HT-29 (cell line): ENCODE results near the gene C15orf39. TPM values are rescaled to one million over a fixed set of nuclear protein-coding genes. Genes with fewer than 3 reads are reported as not detected.

Experiments
- DNase-seq: peaks from one replicate; pipeline ENCODE4 v3.0.0-alpha.2; 2015; ENCODE audit warnings: low spot score
- total RNA-seq: library from RNA; depleted of rRNA; stranded (reverse); fragments of >200 nt; shearing (Covaris generic); gene quantifications from 2 replicates; pipeline ENCODE4 v1.2.3, GENCODE V29; 2014

Gene C15orf39
- total RNA-seq, 1 experiment from 2014 or later = 76.6 TPM

DNA sequence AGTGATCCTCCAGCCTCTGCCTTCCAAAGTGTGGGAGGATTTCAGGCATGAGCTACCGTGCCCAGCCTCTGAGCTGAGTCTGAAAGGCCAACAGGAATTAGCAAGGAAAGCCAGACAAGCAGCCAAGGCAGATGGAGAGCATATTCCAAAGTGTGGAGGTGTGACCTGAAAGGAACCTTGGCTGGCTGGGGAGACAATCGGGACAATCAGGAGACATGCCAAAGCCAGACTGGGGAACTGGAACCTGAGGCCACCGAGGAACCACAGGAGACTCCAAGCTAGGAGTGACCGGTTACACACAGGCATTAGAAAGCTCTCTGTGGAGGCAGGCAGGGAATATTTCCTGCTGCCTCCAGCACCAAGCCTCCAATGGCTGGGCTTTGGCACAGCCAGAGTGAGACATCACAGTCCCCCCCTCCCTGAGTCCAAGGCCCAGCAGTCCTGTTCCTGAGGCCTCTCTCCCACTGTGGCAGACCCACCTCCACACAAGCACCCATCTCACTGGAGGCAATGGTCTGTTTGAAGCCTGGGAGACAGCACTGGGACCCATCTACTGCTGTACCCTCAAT is 4.5 kb upstream of the C15orf39 start:
- DNase-seq = no peak

DNA sequence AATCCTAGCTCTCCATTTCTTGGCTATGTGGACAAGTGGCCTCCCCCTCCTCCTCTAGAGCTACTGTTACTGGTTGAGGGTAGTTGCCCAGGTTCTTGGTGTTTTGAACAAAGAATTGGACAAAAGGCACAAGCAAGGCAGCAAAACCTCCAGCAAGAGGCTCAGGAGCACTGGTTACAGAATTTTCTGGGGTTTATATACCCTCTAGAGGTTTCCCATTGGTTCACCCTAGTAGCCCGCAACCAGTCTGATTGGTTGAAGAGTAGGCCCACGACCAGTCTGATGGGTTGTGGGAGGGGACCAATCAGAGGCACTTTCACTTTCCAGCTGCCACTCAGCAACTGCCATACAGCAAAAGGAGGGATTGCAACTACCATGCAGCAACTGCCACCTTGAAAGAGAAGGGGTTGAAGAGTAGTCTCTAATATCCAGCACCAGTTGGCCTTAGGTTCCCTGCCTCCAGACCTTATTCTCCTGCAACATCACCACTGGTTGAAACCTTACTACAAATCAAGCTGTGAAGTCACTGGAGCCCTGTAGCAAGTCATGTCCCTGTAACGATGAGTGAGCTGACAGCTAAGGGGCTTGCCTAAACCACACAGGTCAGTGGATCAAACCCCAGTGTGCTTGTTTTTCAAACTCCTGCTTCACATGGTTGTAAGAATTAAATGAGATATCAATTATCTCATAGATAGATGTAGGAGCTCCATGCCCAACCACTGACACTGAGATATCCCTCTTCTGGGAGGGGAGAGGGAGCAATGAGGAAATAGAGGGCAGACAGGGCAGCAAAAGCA is 2.9 kb upstream of the C15orf39 start:
- peak; percentile 75 for DNase-seq

DNA sequence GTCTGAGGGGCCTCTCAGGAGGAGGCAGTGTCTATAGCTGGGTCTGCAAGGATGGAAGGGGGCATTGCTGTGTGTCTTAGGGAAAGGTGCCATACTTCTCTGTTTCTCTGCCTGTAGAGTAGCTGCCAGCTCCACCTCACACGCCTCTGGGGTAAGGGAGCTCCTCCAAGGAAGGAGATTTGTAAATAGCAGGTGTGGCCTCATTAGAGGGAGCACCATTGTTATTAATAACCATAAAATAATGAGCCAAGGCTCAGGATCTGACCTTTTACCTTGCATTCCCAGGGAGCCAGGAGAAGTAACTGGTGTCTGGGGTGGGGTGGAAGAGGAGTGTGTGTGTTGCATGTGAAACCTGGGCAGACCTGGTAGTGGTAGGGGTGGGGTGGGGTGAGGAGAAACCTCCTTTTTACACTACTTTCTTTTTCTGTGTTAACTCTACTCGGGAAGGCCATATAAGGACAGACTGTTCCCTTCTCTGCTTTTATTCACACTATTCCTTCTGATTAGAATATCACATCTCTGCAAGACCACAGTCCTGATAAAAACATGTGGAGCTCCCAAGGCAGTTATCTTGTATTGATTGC is 2.2 kb upstream of the C15orf39 start:
- no peak for DNase-seq

DNA sequence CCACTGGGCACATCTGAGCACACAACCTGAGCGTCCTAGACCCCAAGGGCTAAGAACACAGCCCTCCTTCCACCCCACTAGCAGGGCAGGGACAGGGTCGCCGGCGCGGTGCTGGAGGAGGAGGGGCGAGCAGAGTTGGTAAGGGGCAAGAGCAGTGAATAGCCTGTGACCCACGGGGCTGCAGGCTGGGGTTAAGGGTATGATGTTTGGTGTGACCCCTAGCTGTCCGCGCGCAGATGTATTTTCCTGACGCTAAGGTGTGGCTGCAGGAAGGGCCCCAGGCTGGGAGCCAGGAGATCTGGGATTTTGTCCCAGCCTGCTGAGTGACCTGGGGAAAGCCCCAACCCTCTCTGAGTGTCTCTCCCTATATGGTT is 1.3 kb upstream of the C15orf39 start:
- no peak for DNase-seq

DNA sequence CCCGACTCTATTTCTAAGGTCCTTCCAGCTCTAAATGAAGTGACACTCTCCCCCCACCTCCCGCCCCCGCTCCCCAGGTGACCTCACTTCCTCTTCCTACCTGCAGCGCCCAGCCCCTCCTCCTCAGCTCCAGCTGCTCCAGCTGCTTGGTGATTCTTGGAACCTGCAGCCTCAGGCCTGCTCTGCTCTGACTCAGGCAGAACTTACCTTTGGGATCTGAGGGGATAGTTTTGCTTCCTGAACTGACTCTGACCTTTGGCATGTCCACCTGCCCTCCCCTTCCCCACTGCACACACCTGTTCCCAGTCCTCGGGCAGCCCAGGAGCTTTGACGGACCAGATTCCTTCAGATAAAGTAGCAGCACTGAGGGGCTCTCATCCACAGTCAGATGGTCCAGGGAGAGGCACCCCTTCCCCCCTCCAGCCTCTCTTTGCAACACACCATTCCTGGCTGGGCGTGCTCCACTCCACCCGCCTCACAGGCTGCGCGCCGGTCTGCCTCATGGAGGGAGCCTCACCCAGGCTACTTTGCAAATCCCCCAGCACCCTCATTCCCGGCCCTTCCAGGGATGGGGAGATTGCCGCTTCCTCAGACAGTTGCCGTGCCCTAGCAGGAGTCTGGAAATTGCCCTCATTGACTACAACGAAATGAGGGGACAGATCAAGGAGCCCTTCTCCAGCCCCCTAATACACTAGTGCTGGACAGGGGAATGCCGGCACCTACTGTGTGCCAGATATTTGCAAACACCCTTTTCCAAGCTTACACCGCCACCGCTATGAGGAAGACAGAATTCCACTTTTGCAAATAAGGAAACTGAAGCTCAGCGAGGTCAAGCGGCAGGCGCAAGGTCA is 692 bp upstream of the C15orf39 start:
- DNase-seq = peak; percentile 89

DNA sequence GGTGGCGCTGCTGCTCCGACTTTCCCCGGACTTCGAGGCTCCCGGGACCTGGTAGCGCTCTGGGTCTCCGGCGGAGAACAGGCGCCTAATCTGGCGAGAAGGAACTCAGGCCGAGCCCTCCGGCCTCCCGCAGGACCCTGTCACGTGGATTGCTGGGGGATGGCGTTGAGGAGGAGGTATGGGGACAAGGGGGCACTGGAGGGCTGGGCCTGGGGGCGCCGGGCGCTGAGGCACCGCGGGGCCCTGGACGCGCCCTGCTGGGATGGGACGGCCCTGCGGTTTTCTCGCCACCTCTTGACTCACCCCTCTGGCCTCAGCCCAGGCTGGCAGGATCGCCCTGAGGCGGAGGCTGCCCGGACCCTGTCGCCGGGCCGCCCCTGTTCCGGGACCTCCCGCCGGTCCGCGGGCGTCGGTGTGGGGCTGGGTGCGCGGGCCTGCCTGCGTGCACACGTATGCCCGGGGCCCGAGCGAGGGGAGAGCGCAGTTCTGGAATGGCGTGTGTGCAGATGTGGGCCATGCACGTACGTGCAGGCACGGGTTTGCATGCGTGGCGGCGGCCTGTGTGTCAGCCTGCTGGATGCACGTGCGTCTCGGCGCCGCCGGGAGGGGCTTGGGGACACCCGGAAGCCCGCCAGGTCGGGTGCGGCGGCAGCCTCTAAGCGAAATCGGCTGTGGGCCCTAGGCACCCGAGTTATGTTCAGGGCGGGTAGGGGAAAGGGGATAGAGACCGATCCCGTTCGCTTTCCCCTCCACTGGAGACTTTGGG is 752 bp downstream of the C15orf39 start:
- peak; percentile 74 for DNase-seq

DNA sequence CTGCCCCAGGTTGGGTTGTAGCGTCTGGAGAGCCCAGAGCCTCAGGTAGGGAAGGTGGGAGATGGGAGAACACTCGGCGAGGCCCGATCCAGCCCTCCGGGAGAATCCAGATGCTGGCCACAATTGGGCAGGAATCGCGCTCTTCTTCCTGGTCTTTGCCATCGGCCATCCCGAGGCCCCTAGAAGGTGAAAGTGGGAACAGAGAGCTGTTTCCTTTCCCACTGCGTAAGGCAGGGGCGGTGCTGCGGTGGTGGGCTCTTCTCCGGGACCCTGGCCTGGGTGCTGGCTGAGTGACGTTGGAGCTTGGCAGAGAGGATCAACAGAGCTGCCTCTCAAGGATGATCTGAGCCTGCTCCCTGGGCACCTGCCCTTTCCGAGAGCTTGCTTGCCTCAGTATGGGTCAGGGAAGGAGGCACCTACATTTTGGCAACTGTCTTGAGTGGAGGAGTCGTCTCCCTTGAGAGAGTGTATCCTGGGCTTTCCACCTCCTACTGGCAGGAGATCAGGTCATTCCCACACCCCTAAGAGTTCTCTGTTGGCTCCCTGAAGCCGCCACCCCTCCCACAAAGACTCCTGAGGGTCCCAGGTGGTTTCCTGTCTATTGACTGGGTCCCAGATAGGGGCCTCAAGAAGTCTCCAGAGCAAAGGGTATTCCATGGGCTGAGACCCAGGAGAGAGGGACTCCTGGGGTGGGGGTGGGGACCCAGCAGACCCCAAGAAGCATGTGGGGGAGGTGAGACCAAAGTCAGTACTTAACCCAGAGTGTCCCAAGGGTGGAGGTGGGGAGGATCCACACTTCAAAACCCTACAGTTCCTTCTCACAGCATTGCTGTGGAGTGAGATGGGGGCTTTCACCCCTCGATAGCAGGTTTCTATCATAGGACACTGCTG is 1.6 kb downstream of the C15orf39 start:
- DNase-seq = no peak

DNA sequence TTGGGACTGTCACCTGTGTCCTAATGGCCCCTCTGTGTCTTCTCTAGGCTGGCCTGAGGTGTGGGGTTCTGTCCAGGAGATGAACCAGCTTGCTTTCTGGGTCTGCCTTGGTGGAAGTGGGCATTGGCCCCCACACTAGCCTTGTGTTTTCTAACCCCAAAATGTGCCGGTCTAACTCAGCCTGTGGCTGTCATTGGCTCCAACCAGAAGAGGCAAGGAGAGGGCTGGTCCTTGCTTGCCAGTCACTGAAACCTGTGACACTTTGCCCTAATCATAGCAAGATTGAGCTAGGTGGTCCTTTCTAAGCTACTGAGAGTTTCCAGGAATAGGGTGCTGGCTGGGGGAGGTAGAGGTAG is 2.2 kb downstream of the C15orf39 start:
- DNase-seq = peak; percentile 27

DNA sequence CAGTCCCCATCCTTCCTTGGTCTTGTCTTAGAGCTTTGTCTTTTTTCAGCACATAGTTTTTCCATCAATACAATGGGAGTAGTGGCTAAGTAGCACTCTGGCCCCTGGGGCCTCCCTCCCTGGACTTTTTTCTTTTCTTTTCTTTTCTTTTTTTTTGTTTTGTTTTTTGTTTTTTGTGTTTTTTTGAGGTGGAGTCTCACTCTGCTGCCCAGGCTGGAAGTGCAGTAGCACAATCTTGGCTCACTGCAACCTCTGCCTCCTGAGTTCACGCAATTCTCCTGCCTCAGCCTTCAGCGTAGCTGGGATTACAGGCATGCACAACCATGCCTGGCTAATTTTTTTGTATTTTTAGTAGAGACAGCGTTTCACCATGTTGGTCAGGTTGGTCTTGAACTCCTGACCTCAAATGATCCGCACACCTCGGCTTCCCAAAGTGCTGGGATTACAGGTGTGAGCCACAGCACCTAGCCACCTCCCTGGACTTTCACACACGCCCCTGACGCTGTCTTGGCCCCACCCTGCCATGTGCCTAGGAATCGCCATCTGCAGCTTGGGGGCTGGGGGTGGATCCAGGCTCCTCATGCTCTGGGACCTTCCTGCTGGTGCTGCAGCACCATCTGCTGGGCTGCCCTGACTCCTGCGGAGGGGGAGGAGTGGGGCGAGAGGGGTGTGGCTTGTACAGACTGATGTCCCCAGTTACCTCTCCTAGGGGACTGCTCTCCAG is 2.8 kb downstream of the C15orf39 start:
- DNase-seq = peak; percentile 97

DNA sequence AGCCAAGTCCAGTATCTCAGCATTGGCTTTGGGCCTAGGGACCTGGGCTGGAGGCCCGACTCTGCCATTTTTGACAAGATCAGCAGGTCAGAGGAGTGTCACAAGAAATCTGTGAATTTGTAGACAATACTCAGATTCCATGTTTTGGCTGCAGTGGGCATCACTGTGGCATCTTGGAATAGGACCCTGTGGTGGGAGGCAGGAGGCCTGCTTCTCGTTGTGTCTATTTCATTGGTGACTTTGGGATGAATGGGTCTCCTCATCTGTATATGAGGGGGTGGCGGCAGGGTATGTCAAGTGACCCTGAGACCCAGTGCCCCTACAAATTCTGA is 3.3 kb downstream of the C15orf39 start:
- no peak for DNase-seq

DNA sequence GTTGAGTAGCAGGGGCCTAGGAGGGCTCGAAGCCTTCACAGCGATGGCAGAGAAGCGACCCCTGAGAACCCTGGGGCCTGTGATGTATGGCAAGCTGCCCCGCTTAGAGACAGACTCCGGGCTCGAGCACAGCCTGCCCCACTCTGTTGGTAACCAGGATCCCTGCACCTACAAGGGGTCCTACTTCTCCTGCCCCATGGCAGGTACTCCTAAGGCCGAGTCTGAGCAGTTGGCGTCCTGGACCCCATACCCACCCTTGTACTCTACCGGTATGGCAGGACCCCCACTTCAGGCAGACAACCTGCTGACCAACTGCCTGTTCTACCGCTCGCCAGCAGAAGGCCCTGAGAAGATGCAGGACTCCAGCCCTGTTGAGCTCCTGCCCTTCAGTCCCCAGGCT is 4.3 kb downstream of the C15orf39 start:
- no peak for DNase-seq

DNA sequence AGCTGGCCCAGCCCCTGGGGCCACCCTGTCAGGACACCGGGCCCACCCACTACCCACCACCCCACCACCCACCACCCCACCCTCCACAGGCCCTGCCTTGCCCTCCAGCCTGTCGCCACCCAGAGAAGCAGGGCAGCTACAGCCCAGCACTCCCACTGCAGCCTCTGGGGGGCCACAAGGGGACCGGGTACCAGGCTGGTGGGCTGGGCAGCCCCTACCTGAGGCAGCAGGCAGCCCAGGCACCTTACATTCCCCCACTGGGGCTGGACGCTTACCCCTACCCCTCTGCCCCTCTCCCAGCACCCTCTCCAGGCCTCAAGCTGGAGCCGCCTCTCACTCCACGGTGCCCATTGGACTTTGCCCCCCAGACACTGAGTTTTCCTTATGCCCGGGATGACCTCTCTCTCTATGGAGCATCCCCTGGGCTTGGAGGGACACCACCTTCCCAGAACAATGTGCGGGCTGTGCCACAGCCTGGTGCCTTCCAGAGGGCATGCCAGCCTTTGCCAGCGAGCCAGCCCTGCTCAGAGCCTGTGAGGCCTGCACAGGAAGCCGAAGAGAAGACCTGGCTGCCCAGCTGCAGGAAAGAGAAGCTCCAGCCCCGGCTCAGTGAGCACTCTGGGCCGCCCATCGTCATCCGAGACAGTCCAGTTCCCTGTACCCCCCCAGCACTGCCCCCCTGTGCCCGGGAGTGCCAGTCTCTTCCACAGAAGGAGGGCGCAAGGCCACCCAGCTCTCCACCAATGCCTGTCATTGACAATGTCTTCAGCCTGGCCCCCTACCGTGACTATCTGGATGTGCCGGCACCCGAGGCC is 5.3 kb downstream of the C15orf39 start:
- no peak for DNase-seq

DNA sequence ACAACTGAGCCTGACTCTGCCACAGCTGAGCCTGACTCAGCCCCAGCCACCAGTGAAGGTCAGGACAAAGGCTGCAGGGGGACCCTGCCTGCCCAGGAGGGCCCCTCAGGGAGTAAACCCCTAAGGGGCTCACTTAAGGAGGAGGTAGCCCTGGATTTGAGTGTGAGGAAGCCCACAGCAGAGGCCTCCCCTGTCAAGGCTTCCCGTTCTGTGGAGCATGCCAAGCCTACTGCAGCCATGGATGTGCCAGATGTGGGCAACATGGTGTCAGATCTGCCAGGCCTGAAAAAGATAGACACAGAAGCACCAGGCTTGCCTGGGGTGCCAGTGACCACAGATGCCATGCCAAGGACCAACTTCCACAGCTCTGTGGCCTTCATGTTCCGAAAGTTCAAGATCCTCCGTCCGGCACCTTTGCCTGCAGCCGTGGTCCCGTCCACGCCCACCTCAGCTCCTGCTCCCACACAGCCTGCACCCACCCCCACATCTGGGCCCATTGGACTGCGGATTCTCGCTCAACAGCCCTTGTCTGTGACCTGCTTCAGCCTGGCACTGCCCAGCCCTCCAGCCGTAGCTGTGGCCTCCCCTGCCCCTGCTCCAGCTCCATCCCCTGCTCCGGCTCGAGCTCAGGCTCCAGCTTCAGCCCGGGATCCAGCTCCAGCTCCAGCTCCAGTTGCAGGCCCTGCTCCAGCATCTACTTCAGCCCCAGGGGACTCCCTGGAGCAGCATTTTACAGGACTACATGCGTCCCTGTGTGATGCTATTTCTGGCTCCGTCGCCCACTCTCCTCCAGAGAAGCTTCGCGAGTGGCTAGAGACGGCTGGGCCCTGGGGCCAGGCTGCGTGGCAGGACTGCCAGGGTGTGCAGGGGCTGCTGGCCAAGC is 6.2 kb downstream of the C15orf39 start:
- DNase-seq = no peak

DNA sequence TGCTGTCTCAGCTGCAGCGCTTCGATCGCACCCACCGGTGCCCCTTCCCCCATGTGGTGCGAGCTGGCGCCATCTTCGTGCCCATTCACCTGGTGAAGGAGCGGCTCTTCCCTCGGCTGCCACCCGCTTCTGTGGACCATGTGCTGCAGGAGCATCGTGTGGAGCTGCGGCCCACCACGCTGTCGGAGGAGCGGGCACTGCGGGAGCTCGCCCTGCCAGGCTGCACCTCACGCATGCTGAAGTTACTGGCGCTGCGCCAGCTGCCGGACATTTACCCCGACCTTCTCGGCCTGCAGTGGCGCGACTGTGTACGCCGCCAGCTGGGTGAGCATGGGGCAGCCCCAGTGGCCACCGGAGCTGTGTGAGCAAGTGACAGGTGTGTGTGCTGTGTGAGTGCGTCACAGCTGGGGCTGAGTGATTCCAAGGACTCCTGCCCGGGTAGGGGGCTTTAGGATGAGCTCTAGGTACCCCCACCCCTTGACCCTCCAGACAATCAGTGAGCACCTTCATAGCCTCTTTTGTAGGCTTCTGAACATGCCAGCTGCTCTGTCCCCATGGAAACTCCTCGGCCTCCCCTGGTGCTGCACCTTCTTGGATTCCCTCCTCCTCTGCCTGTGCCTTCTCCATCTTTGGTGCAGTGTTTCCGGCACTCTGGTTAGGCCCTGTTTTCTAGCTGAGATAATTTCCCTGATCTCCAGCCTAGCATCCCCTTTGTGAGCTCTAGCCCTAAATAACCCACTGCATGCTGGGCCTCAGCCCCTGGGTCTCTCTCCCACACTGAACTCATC is 7.0 kb downstream of the C15orf39 start:
- no peak for DNase-seq

DNA sequence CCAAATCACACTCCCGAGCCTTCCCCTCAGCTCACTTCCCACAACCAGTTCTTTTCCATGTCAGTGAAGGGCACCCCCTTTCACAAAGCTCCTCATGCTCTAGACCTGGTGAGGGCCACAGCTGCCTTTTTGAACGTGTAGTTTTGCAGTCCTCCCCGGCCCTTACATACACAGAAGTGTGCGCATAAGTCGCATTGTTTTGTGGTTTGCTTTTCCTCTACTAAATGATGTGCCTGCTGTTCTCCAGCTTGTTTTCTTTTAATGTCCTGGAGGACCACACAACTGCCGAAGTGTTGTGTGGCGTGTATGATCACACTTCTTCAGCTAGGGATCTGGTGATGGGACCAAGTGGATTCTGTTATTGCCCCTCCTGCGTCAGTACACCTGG is 7.6 kb downstream of the C15orf39 start:
- no peak for DNase-seq

DNA sequence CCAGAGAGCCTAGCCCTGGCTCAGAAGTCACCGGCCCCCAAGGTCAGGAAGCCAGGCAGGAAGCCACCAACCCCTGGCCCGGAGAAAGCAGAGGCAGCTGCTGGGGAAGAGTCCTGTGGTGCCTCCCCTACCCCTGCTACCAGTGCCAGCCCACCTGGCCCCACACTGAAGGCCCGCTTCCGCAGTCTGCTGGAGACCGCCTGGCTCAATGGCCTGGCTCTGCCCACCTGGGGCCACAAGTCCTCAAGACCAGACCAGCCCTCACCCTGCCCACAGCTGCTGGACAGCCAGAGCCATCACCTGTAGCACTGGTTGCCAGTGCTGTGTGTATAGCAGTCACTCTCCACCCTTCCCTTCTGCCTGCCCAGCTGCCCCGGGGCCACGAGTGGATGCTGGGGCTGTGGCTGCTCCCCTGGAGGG is 9.1 kb downstream of the C15orf39 start:
- no peak for DNase-seq
